SK-N-SH (cell line): ENCODE measurements around the gene PEX12. TPM values are rescaled to one million over a fixed set of nuclear protein-coding genes. Genes with fewer than 3 reads are reported as not detected.
"Not testable (repeated sequence)": the region's sequence is repeated elsewhere in the genome, so short reads cannot be mapped to it uniquely, and the experiment has no call there.

Experiments used
- CTCF ChIA-PET: fragments of 300-600, 350-600 bp; formaldehyde crosslinking; extraction: SDS; loops from one replicate; lab custom pipeline; 2021; lab: Yijun Ruan, JAX
- POLR2A ChIA-PET: fragments of 350-600 bp; sonication (Branson Sonifier 250); formaldehyde crosslinking; extraction: SDS; loops from one replicate; lab custom pipeline; 2020; ENCODE audit warnings: antibody characterized with exemption, inconsistent platforms; lab: Yijun Ruan, JAX
- DNase-seq: peaks from one replicate; pipeline ENCODE4 v3.0.0; 2012
- H2AFZ ChIP-seq: fragments of 200-600 bp; sonication (generic); 2 replicates; pipeline ENCODE4 v1.8.1; 2016; ENCODE audit warnings: antibody characterized with exemption, mild to moderate bottlenecking, low read depth
- H3F3A ChIP-seq: fragments of 200-600 bp; sonication (generic); replicated peaks from 2 replicates; pipeline ENCODE3; 2016; ENCODE audit warnings: antibody characterized with exemption, mild to moderate bottlenecking; ENCODE audit not compliant: insufficient read depth
- H3K27ac ChIP-seq, 2 experiments: fragments of 200-500 bp in 1 of 2; fragments of 200-600 bp in 1 of 2; sonication (Bioruptor generic) in 1 of 2; sonication (generic), shearing (Covaris generic) in 1 of 2; 2 replicates each; pipeline versions ENCODE4 v1.5.1 to v1.6.1; 2014 to 2016; ENCODE audit warnings: low read depth in 2 of 2, inconsistent platforms in 1 of 2, low read length in 1 of 2, mild to moderate bottlenecking in 1 of 2, mixed read lengths in 1 of 2
- H3K27me3 ChIP-seq: fragments of 200-600 bp; sonication (generic), shearing (Covaris generic); 2 replicates; pipeline ENCODE4 v1.6.1; 2016; ENCODE audit warnings: mixed run types; ENCODE audit not compliant: insufficient read depth
- H3K36me3 ChIP-seq, 2 experiments: fragments of 200-500 bp in 1 of 2; fragments of 200-600 bp in 1 of 2; sonication (Bioruptor generic) in 1 of 2; sonication (generic) in 1 of 2; replicated peaks in 1 of 2; 2 replicates each; pipeline versions ENCODE3 to v1.5.1; 2014 to 2016; ENCODE audit warnings: low read length in 1 of 2, mild to moderate bottlenecking in 1 of 2; ENCODE audit not compliant: insufficient read depth in 2 of 2, control insufficient read depth in 1 of 2
- H3K4me1 ChIP-seq, 2 experiments: fragments of 200-500 bp in 1 of 2; fragments of 200-600 bp in 1 of 2; sonication (Bioruptor generic) in 1 of 2; sonication (generic), shearing (Covaris generic) in 1 of 2; 2 replicates each; pipeline versions ENCODE4 v1.5.1 to v1.6.1; 2014 to 2016; ENCODE audit warnings: low read depth in 1 of 2, low read length in 1 of 2, mixed run types in 1 of 2; ENCODE audit not compliant: insufficient read depth in 2 of 2, control insufficient read depth in 1 of 2
- H3K4me2 ChIP-seq: fragments of 200-600 bp; sonication (generic), shearing (Covaris generic); 2 replicates; pipeline ENCODE4 v1.6.1; 2017; ENCODE audit warnings: mixed run types
- H3K4me3 ChIP-seq, 2 experiments: fragments of 200-500 bp in 1 of 2; fragments of 200-600 bp in 1 of 2; sonication (Bioruptor generic) in 1 of 2; sonication (generic), shearing (Covaris generic) in 1 of 2; 2 replicates each; pipeline versions ENCODE4 v1.5.1 to v1.8.1; 2014 to 2016; ENCODE audit warnings: low read depth in 2 of 2, inconsistent platforms in 1 of 2, low read length in 1 of 2, mild to moderate bottlenecking in 1 of 2, mixed read lengths in 1 of 2, moderate library complexity in 1 of 2
- H3K79me2 ChIP-seq: fragments of 200-600 bp; sonication (generic); 2 replicates; pipeline ENCODE4 v1.8.1; 2017; ENCODE audit warnings: mild to moderate bottlenecking; ENCODE audit not compliant: insufficient read depth
- H3K9ac ChIP-seq: fragments of 200-600 bp; sonication (generic); 2 replicates; pipeline ENCODE4 v1.6.1; 2017; ENCODE audit warnings: mixed run types
- H3K9me2 ChIP-seq: fragments of 200-600 bp; sonication (generic); 2 replicates; pipeline ENCODE4 v1.6.1; 2017; ENCODE audit warnings: mixed run types
- H3K9me3 ChIP-seq: fragments of 200-600 bp; sonication (generic); 2 replicates; pipeline ENCODE4 v1.6.1; 2017; ENCODE audit warnings: mixed run types, mild to moderate bottlenecking, moderate library complexity
- H4K20me1 ChIP-seq: fragments of 200-600 bp; sonication (generic); 2 replicates; pipeline ENCODE4 v1.6.1; 2017; ENCODE audit warnings: mild to moderate bottlenecking, mixed run types; ENCODE audit not compliant: insufficient read depth
- EZH2phosphoT487 ChIP-seq: fragments of 200-600 bp; sonication (generic); IDR thresholded peaks from 2 replicates; pipeline ENCODE4 v1.6.1; 2017; ENCODE audit warnings: low read depth, mixed run types, mild to moderate bottlenecking, antibody characterized with exemption, moderate library complexity, borderline replicate concordance
- MXI1 ChIP-seq: IDR thresholded peaks from 2 replicates; pipeline ENCODE4 v1.6.1; 2012; ENCODE audit warnings: mild to moderate bottlenecking, low read depth, low read length, improper control_type of control experiment
- POLR2AphosphoS5 ChIP-seq: IDR thresholded peaks from 2 replicates; pipeline ENCODE4 v1.6.1; 2012; ENCODE audit warnings: low read depth, low read length
- RAD21 ChIP-seq: IDR thresholded peaks from 2 replicates; pipeline ENCODE4 v1.6.1; 2012; ENCODE audit warnings: mild to moderate bottlenecking, low read length
- RFX5 ChIP-seq: IDR thresholded peaks from 2 replicates; pipeline ENCODE4 v1.6.1; 2012; ENCODE audit warnings: mild to moderate bottlenecking, improper control_type of control experiment, low read length
- RXRA ChIP-seq: IDR thresholded peaks from 2 replicates; pipeline ENCODE4 v1.4.0; 2012; ENCODE audit warnings: low read depth, mild to moderate bottlenecking, borderline replicate concordance
- SMC3 ChIP-seq: IDR thresholded peaks from 2 replicates; pipeline ENCODE4 v1.6.1; 2012; ENCODE audit warnings: low read depth, low read length, improper control_type of control experiment
- WGBS: methylation state at CpG from one replicate; pipeline ENCODE4 v1.1.6; 2017; ENCODE audit warnings: low lambda C conversion rate; 5-methylcytosine and 5-hydroxymethylcytosine counted together
- polyA plus RNA-seq, 3 experiments: library from polyadenylated mRNA; depleted of rRNA; stranded (reverse); fragments of >200 nt; gene quantifications; 2 replicates each; pipeline ENCODE4 v1.2.3, GENCODE V29; 2012
- TF ChIP-seq, protein P1 (sequence below): IDR thresholded peaks from 2 replicates; pipeline ENCODE4 v1.4.0; 2012; ENCODE audit warnings: low read depth, borderline replicate concordance
- TF ChIP-seq, protein P2 (sequence below): fragments of 150-350 bp; IDR thresholded peaks from 2 replicates; pipeline ENCODE4 v1.6.1; 2017; ENCODE audit warnings: antibody characterized with exemption, low read length, low read depth, borderline replicate concordance
- TF ChIP-seq, protein P3 (sequence below): fragments of 200-600 bp; sonication (generic); IDR thresholded peaks from 2 replicates; pipeline ENCODE4 v1.6.1; 2017; ENCODE audit warnings: antibody characterized with exemption, mild to moderate bottlenecking, moderate library complexity
- TF ChIP-seq, protein P4 (sequence below): IDR thresholded peaks from 2 replicates; pipeline ENCODE4 v1.4.0; 2012; ENCODE audit warnings: low read depth, borderline replicate concordance

PEX12 gene
- polyA plus RNA-seq, 1 of the 3 experiments (the other 2 are of a cell fraction): 4.3 TPM

DNA sequence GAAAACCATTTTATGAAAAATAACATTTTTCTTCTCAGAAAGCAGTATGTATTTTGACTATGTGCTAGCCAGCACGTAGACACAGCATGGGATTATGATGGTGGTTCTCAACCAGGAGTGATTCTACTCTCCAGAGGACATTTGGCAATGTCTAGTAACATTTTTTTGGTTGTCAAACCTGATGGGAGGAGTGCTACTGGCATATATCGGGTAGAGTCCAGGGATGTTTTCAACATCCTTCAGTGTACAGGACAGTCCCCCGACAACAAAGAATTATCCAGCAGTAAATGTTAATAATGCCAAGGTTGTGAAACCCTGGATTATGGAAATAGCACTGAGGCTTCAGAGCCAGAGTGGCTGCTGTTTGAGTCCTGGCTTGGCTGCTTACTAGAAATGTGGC, 36.4 kb upstream of the PEX12 start:
- Histone ChIP-seq H3K9me2 (no peaks in the 10 kb centered on the region), H3K9me3 (no peaks in the 10 kb centered on the region), H3K27me3 (no peaks in the 10 kb centered on the region), H3K27ac (no peak overlapping the region), H3K4me3 (no peak overlapping the region), H4K20me1 (peaks cover 18% of the 10 kb centered on the region), H3K79me2 (peaks cover 47% of the 10 kb centered on the region; the same call in 1 of the 2 replicates), H3K9ac (no peak overlapping the region), H3F3A (peaks cover 17% of the 10 kb centered on the region), H3K4me1 (no peaks in the 10 kb centered on the region), H3K36me3 (peaks cover 49 to 54% of the 10 kb centered on the region in 2 experiments)
- 96% methylated on average over 3 of the region's 3 CpGs for WGBS
- no peak for DNase-seq
- ChIA-PET POLR2A (no interaction called here), CTCF (interaction anchor here (0.7 to 5.6 kb wide), 7 partner anchors 11 to 194 kb away, joined by 3 to 275 read pairs (median 20); partner anchors contain the start of gene TAF15)
- TF ChIP-seq, protein P1, sequence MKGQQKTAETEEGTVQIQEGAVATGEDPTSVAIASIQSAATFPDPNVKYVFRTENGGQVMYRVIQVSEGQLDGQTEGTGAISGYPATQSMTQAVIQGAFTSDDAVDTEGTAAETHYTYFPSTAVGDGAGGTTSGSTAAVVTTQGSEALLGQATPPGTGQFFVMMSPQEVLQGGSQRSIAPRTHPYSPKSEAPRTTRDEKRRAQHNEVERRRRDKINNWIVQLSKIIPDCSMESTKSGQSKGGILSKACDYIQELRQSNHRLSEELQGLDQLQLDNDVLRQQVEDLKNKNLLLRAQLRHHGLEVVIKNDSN: no peak
- TF ChIP-seq MXI1 (no peak), EZH2phosphoT487 (no peak), RAD21 (no peak), RFX5 (no peak), RXRA (no peak)
- TF ChIP-seq, protein P2, sequence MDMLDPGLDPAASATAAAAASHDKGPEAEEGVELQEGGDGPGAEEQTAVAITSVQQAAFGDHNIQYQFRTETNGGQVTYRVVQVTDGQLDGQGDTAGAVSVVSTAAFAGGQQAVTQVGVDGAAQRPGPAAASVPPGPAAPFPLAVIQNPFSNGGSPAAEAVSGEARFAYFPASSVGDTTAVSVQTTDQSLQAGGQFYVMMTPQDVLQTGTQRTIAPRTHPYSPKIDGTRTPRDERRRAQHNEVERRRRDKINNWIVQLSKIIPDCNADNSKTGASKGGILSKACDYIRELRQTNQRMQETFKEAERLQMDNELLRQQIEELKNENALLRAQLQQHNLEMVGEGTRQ: no peak
- TF ChIP-seq, all 33 proteins: peak for 0
- no peak overlapping the region for H2AFZ ChIP-seq
- no peak overlapping the region for H3K4me2 ChIP-seq

DNA sequence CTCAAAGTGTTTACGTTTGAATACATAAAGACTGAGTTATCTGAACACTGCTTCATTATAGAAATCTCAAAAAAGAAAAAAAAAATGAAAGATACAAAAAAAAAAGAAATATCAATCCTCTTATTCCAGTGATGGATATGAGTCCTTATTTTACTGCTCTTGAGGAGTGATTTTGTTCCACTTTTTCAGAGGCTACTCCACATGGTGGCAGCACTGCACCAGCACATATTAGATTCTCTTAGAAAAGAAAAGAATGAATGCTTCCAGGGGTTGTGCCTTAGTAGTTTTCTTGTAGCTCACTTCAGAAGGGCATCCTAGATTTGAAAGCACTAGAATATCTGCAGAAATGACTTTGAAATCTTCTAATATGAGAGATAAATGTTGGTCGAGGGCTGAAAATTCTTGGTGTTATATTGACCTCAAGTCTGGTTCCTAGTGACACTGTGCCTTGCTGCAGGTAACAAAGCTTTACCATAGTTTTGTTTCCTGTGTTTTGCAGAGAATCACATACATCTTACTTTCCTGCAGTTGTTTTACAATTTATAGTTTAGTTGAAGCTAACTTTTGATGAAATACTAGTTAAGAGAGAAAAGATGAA, 34.7 kb upstream of the PEX12 start:
- H3K27ac ChIP-seq: no peak overlapping the region
- H3K9me3 ChIP-seq: no peaks in the 10 kb centered on the region
- H4K20me1 ChIP-seq: peaks cover 18% of the 10 kb centered on the region
- ChIA-PET CTCF (interaction anchor here (0.6 to 5.6 kb wide), 43 partner anchors 10 to 205 kb away, joined by 3 to 275 read pairs (median 5); partner anchors contain the start of genes AP2B1, GAS2L2, RASL10B and TAF15), POLR2A (interaction anchor here (0.7 to 1.7 kb wide), 2 partner anchors 52 to 135 kb away, joined by 3 to 7 read pairs; no protein-coding TSS in a partner anchor)
- no peak overlapping the region for H3K4me2 ChIP-seq
- H3K4me1 ChIP-seq: no peaks in the 10 kb centered on the region
- H3K4me3 ChIP-seq: no peak overlapping the region; a peak in 1 of 4 replicates
- peaks cover 51 to 61% of the 10 kb centered on the region in 2 experiments for H3K36me3 ChIP-seq
- H3K9ac ChIP-seq: no peak overlapping the region
- H2AFZ ChIP-seq: no peak overlapping the region
- 77% methylated on average over 2 of the region's 2 CpGs for WGBS
- peaks cover 17% of the 10 kb centered on the region for H3F3A ChIP-seq
- DNase-seq: peak; percentile 52
- H3K79me2 ChIP-seq: peaks cover 42% of the 10 kb centered on the region; the same call in 1 of the 2 replicates
- no peaks in the 10 kb centered on the region for H3K27me3 ChIP-seq
- TF ChIP-seq SMC3: peak; percentile 77
- TF ChIP-seq, protein P3, sequence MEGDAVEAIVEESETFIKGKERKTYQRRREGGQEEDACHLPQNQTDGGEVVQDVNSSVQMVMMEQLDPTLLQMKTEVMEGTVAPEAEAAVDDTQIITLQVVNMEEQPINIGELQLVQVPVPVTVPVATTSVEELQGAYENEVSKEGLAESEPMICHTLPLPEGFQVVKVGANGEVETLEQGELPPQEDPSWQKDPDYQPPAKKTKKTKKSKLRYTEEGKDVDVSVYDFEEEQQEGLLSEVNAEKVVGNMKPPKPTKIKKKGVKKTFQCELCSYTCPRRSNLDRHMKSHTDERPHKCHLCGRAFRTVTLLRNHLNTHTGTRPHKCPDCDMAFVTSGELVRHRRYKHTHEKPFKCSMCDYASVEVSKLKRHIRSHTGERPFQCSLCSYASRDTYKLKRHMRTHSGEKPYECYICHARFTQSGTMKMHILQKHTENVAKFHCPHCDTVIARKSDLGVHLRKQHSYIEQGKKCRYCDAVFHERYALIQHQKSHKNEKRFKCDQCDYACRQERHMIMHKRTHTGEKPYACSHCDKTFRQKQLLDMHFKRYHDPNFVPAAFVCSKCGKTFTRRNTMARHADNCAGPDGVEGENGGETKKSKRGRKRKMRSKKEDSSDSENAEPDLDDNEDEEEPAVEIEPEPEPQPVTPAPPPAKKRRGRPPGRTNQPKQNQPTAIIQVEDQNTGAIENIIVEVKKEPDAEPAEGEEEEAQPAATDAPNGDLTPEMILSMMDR: peak; percentile 85
- peak; percentile 75 for TF ChIP-seq RAD21
- TF ChIP-seq POLR2AphosphoS5: no peak
- TF ChIP-seq, protein P4, sequence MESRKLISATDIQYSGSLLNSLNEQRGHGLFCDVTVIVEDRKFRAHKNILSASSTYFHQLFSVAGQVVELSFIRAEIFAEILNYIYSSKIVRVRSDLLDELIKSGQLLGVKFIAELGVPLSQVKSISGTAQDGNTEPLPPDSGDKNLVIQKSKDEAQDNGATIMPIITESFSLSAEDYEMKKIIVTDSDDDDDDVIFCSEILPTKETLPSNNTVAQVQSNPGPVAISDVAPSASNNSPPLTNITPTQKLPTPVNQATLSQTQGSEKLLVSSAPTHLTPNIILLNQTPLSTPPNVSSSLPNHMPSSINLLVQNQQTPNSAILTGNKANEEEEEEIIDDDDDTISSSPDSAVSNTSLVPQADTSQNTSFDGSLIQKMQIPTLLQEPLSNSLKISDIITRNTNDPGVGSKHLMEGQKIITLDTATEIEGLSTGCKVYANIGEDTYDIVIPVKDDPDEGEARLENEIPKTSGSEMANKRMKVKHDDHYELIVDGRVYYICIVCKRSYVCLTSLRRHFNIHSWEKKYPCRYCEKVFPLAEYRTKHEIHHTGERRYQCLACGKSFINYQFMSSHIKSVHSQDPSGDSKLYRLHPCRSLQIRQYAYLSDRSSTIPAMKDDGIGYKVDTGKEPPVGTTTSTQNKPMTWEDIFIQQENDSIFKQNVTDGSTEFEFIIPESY: no peak
- no peaks in the 10 kb centered on the region for H3K9me2 ChIP-seq

DNA sequence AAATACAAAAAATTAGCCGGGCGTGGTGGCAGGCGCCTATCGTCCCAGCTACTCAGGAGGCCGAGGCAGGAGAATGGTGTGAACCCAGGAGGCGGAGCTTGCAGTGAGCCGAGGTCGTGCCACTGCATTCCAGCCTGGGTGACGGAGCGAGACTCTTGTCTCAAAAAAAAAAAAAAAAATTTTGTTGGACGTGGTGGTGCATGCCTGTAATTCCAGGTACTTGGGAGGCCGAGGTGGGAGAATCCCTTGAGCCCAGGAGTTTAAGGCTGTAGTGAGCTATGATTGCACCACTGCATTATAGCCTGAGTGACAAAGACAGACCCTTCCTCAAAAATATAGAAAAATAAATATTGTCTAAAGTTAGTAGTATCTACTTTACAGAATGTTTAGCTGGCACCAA, 32.4 kb upstream of the PEX12 start:
- H3K9me3 ChIP-seq, DNase-seq, H3K9ac ChIP-seq, POLR2A ChIA-PET, H3K27ac ChIP-seq, H3K4me2 ChIP-seq, H3K9me2 ChIP-seq, H3K27me3 ChIP-seq, H2AFZ ChIP-seq, H3K4me1 ChIP-seq, H3K4me3 ChIP-seq: not testable (repeated sequence)
- Histone ChIP-seq H3K79me2 (peaks cover 40% of the 10 kb centered on the region; the same call in 1 of the 2 replicates), H3F3A (peaks cover 18% of the 10 kb centered on the region), H3K36me3 (peaks cover 57 to 74% of the 10 kb centered on the region in 2 experiments), H4K20me1 (peaks cover 18% of the 10 kb centered on the region)
- CTCF ChIA-PET: interaction anchor here (1.4 to 5.3 kb wide), 7 partner anchors 40 to 198 kb away, joined by 4 to 275 read pairs (median 20); partner anchors contain the start of gene TAF15
- 90% methylated on average over 12 of the region's 12 CpGs for WGBS
